ENCODE data around the gene TMEM63C.

The TMEM63C gene

GRCh38 chr14:77154421-77154820 is 27.2 kb upstream of the TMEM63C start:
- WGBS (ENCODE audit: extremely low coverage, insufficient coverage, insufficient read length) = no CpG with 5 or more reads among the region's 7 CpGs

GRCh38 chr14:77155083-77155482 is 26.5 kb upstream of the TMEM63C start:
- Histone ChIP-seq H2AK5ac (ENCODE audit: low read length) (no peak overlapping the region), H3K23ac (ENCODE audit: low read length) (no peak overlapping the region), H3K18ac (ENCODE audit: low read length) (no peak overlapping the region), H2BK120ac (ENCODE audit: insufficient read depth, low read length, poor library complexity) (no peak overlapping the region), H2AFZ (ENCODE audit: insufficient read depth, low read length, poor library complexity) (no peak overlapping the region), H3K4me1 (ENCODE audit: control insufficient read depth in 1 of 2, insufficient read depth in 2 of 2, low read length in 2 of 2) (no peaks in the 10 kb centered on the region), H3K27me3 (ENCODE audit: insufficient read depth, low read length) (no peaks in the 10 kb centered on the region), H3K4me3 (ENCODE audit: low read depth, low read length) (no peak overlapping the region), H3K4ac (ENCODE audit: low read depth, low read length) (no peak overlapping the region), H3K9ac (ENCODE audit: low read length) (no peak overlapping the region), H3K36me3 (ENCODE audit: control insufficient read depth in 1 of 2, insufficient read depth in 2 of 2, low read length in 2 of 2) (no peaks in the 10 kb centered on the region), H3K14ac (ENCODE audit: low read length) (no peak overlapping the region), H3K4me2 (ENCODE audit: low read length) (no peak overlapping the region), H3K9me3 (ENCODE audit: insufficient read depth, low read depth, low read length) (peaks cover 1% of the 10 kb centered on the region), H2BK5ac (ENCODE audit: low read depth, low read length, poor library complexity) (no peak overlapping the region), H4K12ac (ENCODE audit: low read depth, low read length) (no peak overlapping the region), H2BK12ac (ENCODE audit: low read length) (no peak overlapping the region), H3K79me1 (ENCODE audit: low read length) (no peaks in the 10 kb centered on the region), H3K27ac (ENCODE audit: low read depth, low read length) (no peak overlapping the region), H3K79me2 (ENCODE audit: control insufficient read depth, insufficient read depth, low read length, poor library complexity) (no peaks in the 10 kb centered on the region), H4K91ac (ENCODE audit: low read depth, low read length) (no peak overlapping the region), H4K8ac (ENCODE audit: low read depth, low read length) (no peak overlapping the region)
- WGBS (ENCODE audit: extremely low coverage, insufficient coverage, insufficient read length) = no CpG with 5 or more reads among the region's 2 CpGs
- DNase-seq = no peak

More at GRCh38 chr14:77154421-77154820, 27.2 kb upstream of the TMEM63C start:
- Histone ChIP-seq H2BK120ac (ENCODE audit: insufficient read depth, low read length, poor library complexity) (no peak overlapping the region), H3K14ac (ENCODE audit: low read length) (no peak overlapping the region), H4K8ac (ENCODE audit: low read depth, low read length) (no peak overlapping the region), H3K4me3 (ENCODE audit: low read depth, low read length) (no peak overlapping the region), H3K27me3 (ENCODE audit: insufficient read depth, low read length) (no peaks in the 10 kb centered on the region), H2AK5ac (ENCODE audit: low read length) (no peak overlapping the region), H3K27ac (ENCODE audit: low read depth, low read length) (no peak overlapping the region), H3K79me2 (ENCODE audit: control insufficient read depth, insufficient read depth, low read length, poor library complexity) (no peaks in the 10 kb centered on the region), H3K4me1 (ENCODE audit: control insufficient read depth in 1 of 2, insufficient read depth in 2 of 2, low read length in 2 of 2) (no peaks in the 10 kb centered on the region), H2BK5ac (ENCODE audit: low read depth, low read length, poor library complexity) (no peak overlapping the region), H3K4ac (ENCODE audit: low read depth, low read length) (no peak overlapping the region), H3K9ac (ENCODE audit: low read length) (no peak overlapping the region), H3K23ac (ENCODE audit: low read length) (no peak overlapping the region), H3K18ac (ENCODE audit: low read length) (no peak overlapping the region), H4K12ac (ENCODE audit: low read depth, low read length) (no peak overlapping the region), H4K91ac (ENCODE audit: low read depth, low read length) (no peak overlapping the region), H2BK12ac (ENCODE audit: low read length) (no peak overlapping the region), H2AFZ (ENCODE audit: insufficient read depth, low read length, poor library complexity) (no peak overlapping the region), H3K4me2 (ENCODE audit: low read length) (no peak overlapping the region), H3K9me3 (ENCODE audit: insufficient read depth, low read depth, low read length) (peaks cover 1% of the 10 kb centered on the region), H3K79me1 (ENCODE audit: low read length) (no peaks in the 10 kb centered on the region), H3K36me3 (ENCODE audit: control insufficient read depth in 1 of 2, insufficient read depth in 2 of 2, low read length in 2 of 2) (no peaks in the 10 kb centered on the region)
- DNase-seq = no peak

GRCh38 chr14:77157740-77158139 is 23.9 kb upstream of the TMEM63C start:
- H2BK12ac ChIP-seq (ENCODE audit: low read length) = no peak overlapping the region
- no peaks in the 10 kb centered on the region for H3K4me1 ChIP-seq (ENCODE audit: control insufficient read depth in 1 of 2, insufficient read depth in 2 of 2, low read length in 2 of 2)
- H3K36me3 ChIP-seq (ENCODE audit: control insufficient read depth in 1 of 2, insufficient read depth in 2 of 2, low read length in 2 of 2) = no peaks in the 10 kb centered on the region
- no peak overlapping the region for H2AFZ ChIP-seq (ENCODE audit: insufficient read depth, low read length, poor library complexity)
- H3K18ac ChIP-seq (ENCODE audit: low read length) = no peak overlapping the region
- H2BK120ac ChIP-seq (ENCODE audit: insufficient read depth, low read length, poor library complexity) = no peak overlapping the region
- H3K79me2 ChIP-seq (ENCODE audit: control insufficient read depth, insufficient read depth, low read length, poor library complexity) = no peaks in the 10 kb centered on the region
- no peak for DNase-seq
- no peak overlapping the region for H3K9ac ChIP-seq (ENCODE audit: low read length)
- no peaks in the 10 kb centered on the region for H3K27me3 ChIP-seq (ENCODE audit: insufficient read depth, low read length)
- H2BK5ac ChIP-seq (ENCODE audit: low read depth, low read length, poor library complexity) = no peak overlapping the region
- no CpG with 5 or more reads among the region's 11 CpGs for WGBS (ENCODE audit: extremely low coverage, insufficient coverage, insufficient read length)
- H4K12ac ChIP-seq (ENCODE audit: low read depth, low read length) = no peak overlapping the region
- no peak overlapping the region for H4K91ac ChIP-seq (ENCODE audit: low read depth, low read length)
- H3K4me2 ChIP-seq (ENCODE audit: low read length) = no peak overlapping the region
- H3K4ac ChIP-seq (ENCODE audit: low read depth, low read length) = no peak overlapping the region
- peaks cover 1% of the 10 kb centered on the region for H3K9me3 ChIP-seq (ENCODE audit: insufficient read depth, low read depth, low read length)
- H3K14ac ChIP-seq (ENCODE audit: low read length) = no peak overlapping the region
- no peak overlapping the region for H3K27ac ChIP-seq (ENCODE audit: low read depth, low read length)
- H2AK5ac ChIP-seq (ENCODE audit: low read length) = no peak overlapping the region
- no peak overlapping the region for H3K4me3 ChIP-seq (ENCODE audit: low read depth, low read length)
- H3K79me1 ChIP-seq (ENCODE audit: low read length) = no peaks in the 10 kb centered on the region
- no peak overlapping the region for H3K23ac ChIP-seq (ENCODE audit: low read length)
- H4K8ac ChIP-seq (ENCODE audit: low read depth, low read length) = no peak overlapping the region

GRCh38 chr14:77158175-77158881 is 23.3 kb upstream of the TMEM63C start:
- Histone ChIP-seq H3K27me3 (ENCODE audit: insufficient read depth, low read length) (no peaks in the 10 kb centered on the region), H3K36me3 (ENCODE audit: control insufficient read depth in 1 of 2, insufficient read depth in 2 of 2, low read length in 2 of 2) (no peaks in the 10 kb centered on the region), H3K9ac (ENCODE audit: low read length) (no peak overlapping the region), H4K91ac (ENCODE audit: low read depth, low read length) (no peak overlapping the region), H3K9me3 (ENCODE audit: insufficient read depth, low read depth, low read length) (peaks cover 1% of the 10 kb centered on the region), H3K14ac (ENCODE audit: low read length) (no peak overlapping the region), H3K4me3 (ENCODE audit: low read depth, low read length) (no peak overlapping the region), H3K18ac (ENCODE audit: low read length) (no peak overlapping the region), H3K79me2 (ENCODE audit: control insufficient read depth, insufficient read depth, low read length, poor library complexity) (no peaks in the 10 kb centered on the region), H2AK5ac (ENCODE audit: low read length) (no peak overlapping the region), H3K4me1 (ENCODE audit: control insufficient read depth in 1 of 2, insufficient read depth in 2 of 2, low read length in 2 of 2) (no peaks in the 10 kb centered on the region), H3K4ac (ENCODE audit: low read depth, low read length) (no peak overlapping the region), H4K12ac (ENCODE audit: low read depth, low read length) (no peak overlapping the region), H2BK120ac (ENCODE audit: insufficient read depth, low read length, poor library complexity) (no peak overlapping the region), H2BK5ac (ENCODE audit: low read depth, low read length, poor library complexity) (no peak overlapping the region), H2BK12ac (ENCODE audit: low read length) (no peak overlapping the region), H4K8ac (ENCODE audit: low read depth, low read length) (no peak overlapping the region), H3K4me2 (ENCODE audit: low read length) (no peak overlapping the region), H3K79me1 (ENCODE audit: low read length) (no peaks in the 10 kb centered on the region), H3K27ac (ENCODE audit: low read depth, low read length) (no peak overlapping the region), H2AFZ (ENCODE audit: insufficient read depth, low read length, poor library complexity) (no peak overlapping the region), H3K23ac (ENCODE audit: low read length) (no peak overlapping the region)
- WGBS (ENCODE audit: extremely low coverage, insufficient coverage, insufficient read length) = 100% methylated on average over 1 of the region's 18 CpGs
- peak in 1 of 2 donors; percentile 41 for DNase-seq

Data from trophoblast cell (in vitro differentiated cells and primary cell).